ENCODE measurements around the gene VWA3B.

GRCh38 chr2:98067160-98067559 is 19.8 kb upstream of the VWA3B start:
- TF ChIP-seq CTCF (IDR thresholded peaks at IDR 0.05; ENCODE audit: insufficient read depth, low read length, poor library complexity, severe bottlenecking) = no peak
- no peak for TF ChIP-seq EZH2phosphoT487 (conservative IDR thresholded peaks at IDR 0.05; ENCODE audit: low read length)
